HG03196 (cell line): Measurements from ENCODE around the gene UBE2S.
"Not testable (repeated sequence)": the region's sequence is repeated elsewhere in the genome, so short reads cannot be mapped to it uniquely, and the experiment has no call there.

Experiments used
- ATAC-seq: cut with Tn5 transposase; IDR thresholded peaks from one replicate; pipeline ENCODE4 v1.9.1; 2021; ENCODE audit not compliant: unreplicated experiment

Gene UBE2S

GRCh38 chr19:55407550-55407799 is at the start of gene UBE2S:
Gene UBE2S (minus strand): TSS chr19:55407788. CDS start chr19:55407589, 199 bp downstream.
- ATAC-seq = not testable (repeated sequence)

GRCh38 chr19:55456347-55456746 is 48.8 kb upstream of the UBE2S start:
- no peak for ATAC-seq

GRCh38 chr19:55455576-55456235 is 48.1 kb upstream of the UBE2S start:
- ATAC-seq = no peak

- ATAC-seq = no peak
Measured at GRCh38 chr19:55454787-55455243, 47.2 kb upstream of the UBE2S start.

- no peak for ATAC-seq
Measured at GRCh38 chr19:55453511-55454260, 46.1 kb upstream of the UBE2S start.

GRCh38 chr19:55452749-55453346 is 45.3 kb upstream of the UBE2S start:
- ATAC-seq = no peak

GRCh38 chr19:55451965-55452748 is 44.6 kb upstream of the UBE2S start:
- no peak for ATAC-seq

- no peak for ATAC-seq
Measured at GRCh38 chr19:55451163-55451964, 43.8 kb upstream of the UBE2S start.

- ATAC-seq = no peak
Measured at GRCh38 chr19:55449469-55449868, 41.9 kb upstream of the UBE2S start.

GRCh38 chr19:55448175-55448490 is 40.5 kb upstream of the UBE2S start:
- not testable (repeated sequence) for ATAC-seq

- ATAC-seq = no peak
Measured at GRCh38 chr19:55447421-55448174, 40.0 kb upstream of the UBE2S start.

GRCh38 chr19:55446060-55446459 is 38.5 kb upstream of the UBE2S start:
- ATAC-seq = no peak

GRCh38 chr19:55444646-55445045 is 37.1 kb upstream of the UBE2S start:
- no peak for ATAC-seq

GRCh38 chr19:55443824-55444480 is 36.4 kb upstream of the UBE2S start:
- ATAC-seq = no peak

- no peak for ATAC-seq
Measured at GRCh38 chr19:55443045-55443823, 35.6 kb upstream of the UBE2S start, which contains the start of gene SHISA7. Gene SHISA7 (minus strand): TSS chr19:55443300. CDS start chr19:55442863, 437 bp downstream.

GRCh38 chr19:55442372-55442961 is 34.9 kb upstream of the UBE2S start:
- no peak for ATAC-seq

- ATAC-seq = no peak
Measured at GRCh38 chr19:55441692-55442321, 34.2 kb upstream of the UBE2S start.

- ATAC-seq = no peak
Measured at GRCh38 chr19:55441319-55441691, 33.7 kb upstream of the UBE2S start.
